ENCODE data around the gene KRT23.

Gene KRT23

GRCh38 chr17:40960144-40960543, 22.7 kb upstream of the KRT23 start (continued):
- TF ChIP-seq TSHZ1 (tag by site-specific recombination; IDR thresholded peaks at IDR 0.05; ENCODE audit: borderline replicate concordance) = no peak
- TF ChIP-seq ZFP41 (tag by site-specific recombination; IDR thresholded peaks at IDR 0.05; ENCODE audit: borderline replicate concordance) = no peak
- no peak for TF ChIP-seq YY1 (tag by site-specific recombination; IDR thresholded peaks at IDR 0.05)

- H3K36me3 ChIP-seq (ENCODE audit: control insufficient read depth in 2 of 2, insufficient read depth in 1 of 2, low read length in 2 of 2) = no peaks in the 10 kb centered on the region
- no peak overlapping the region for H3K4me3 ChIP-seq (ENCODE audit: low read depth, low read length)
- CTCF ChIA-PET = interaction anchor here (0.8 to 1.4 kb wide), 2 partner anchors 9 to 705 kb away, joined by 3 to 5 read pairs; partner anchors contain the start of gene KRT39
- TF ChIP-seq PATZ1 (tag by site-specific recombination; IDR thresholded peaks at IDR 0.05) (no peak), SCRT1 (tag by site-specific recombination; IDR thresholded peaks at IDR 0.05; ENCODE audit: borderline replicate concordance) (no peak), KLF7 (tag by site-specific recombination; IDR thresholded peaks at IDR 0.05; ENCODE audit: borderline replicate concordance) (no peak), ZNF354C (tag by site-specific recombination; IDR thresholded peaks at IDR 0.05; ENCODE audit: borderline replicate concordance, low read depth) (no peak), ZNF18 (tag by site-specific recombination; IDR thresholded peaks at IDR 0.05) (no peak), ZNF549 (tag by site-specific recombination; IDR thresholded peaks at IDR 0.05) (no peak), ZNF660 (tag by site-specific recombination; IDR thresholded peaks at IDR 0.05) (no peak), ZNF23 (tag by site-specific recombination; IDR thresholded peaks at IDR 0.05; ENCODE audit: borderline replicate concordance) (no peak), ZNF324 (tag by site-specific recombination; IDR thresholded peaks at IDR 0.05) (no peak), ZNF221 (tag by site-specific recombination; IDR thresholded peaks at IDR 0.05; ENCODE audit: borderline replicate concordance) (no peak), ZNF19 (tag by site-specific recombination; IDR thresholded peaks at IDR 0.05; ENCODE audit: low read depth) (no peak), ZSCAN18 (tag by site-specific recombination; IDR thresholded peaks at IDR 0.05) (no peak), SETDB1 (IDR thresholded peaks at IDR 0.05; ENCODE audit: insufficient read length, low read length) (no peak), ZNF555 (tag by site-specific recombination; conservative IDR thresholded peaks at IDR 0.05) (no peak), ZNF138 (tag by site-specific recombination; IDR thresholded peaks at IDR 0.05; ENCODE audit: borderline replicate concordance) (no peak), ZNF777 (tag by site-specific recombination; IDR thresholded peaks at IDR 0.05; ENCODE audit: borderline replicate concordance) (no peak), HOXD13 (CRISPR knock-in tag; IDR thresholded peaks at IDR 0.05; ENCODE audit: borderline replicate concordance) (no peak), ZNF658 (tag by site-specific recombination; IDR thresholded peaks at IDR 0.05) (no peak), KLF17 (tag by site-specific recombination; IDR thresholded peaks at IDR 0.05) (no peak), ZNF174 (tag by site-specific recombination; IDR thresholded peaks at IDR 0.05) (no peak)
- POLR2A ChIA-PET = no interaction called here
- H3K27ac ChIP-seq (ENCODE audit: extremely low read depth, low read depth, low read length) = no peak overlapping the region
- H3K9me3 ChIP-seq (ENCODE audit: control insufficient read depth, insufficient read depth, low read depth, low read length) = no peaks in the 10 kb centered on the region
- no peaks in the 10 kb centered on the region for H3K4me1 ChIP-seq (ENCODE audit: control insufficient read depth, insufficient read depth, low read length)
These were observed 20.9 kb upstream of the KRT23 start for GRCh38 chr17:40958086-40958953.

Data from HEK293 (cell line).